RCC 7860 (cell line): Measurements from ENCODE around the gene TTC7B.
A peak's percentile ranks its signal among the peaks of the same experiment; 100 is the strongest.

Experiments used
- DNase-seq: peaks from one replicate; pipeline ENCODE4 v3.0.0-alpha.2; 2015; ENCODE audit warnings: low spot score
- FAIRE-seq: peaks from 2 replicates; lab custom pipeline; 2012; peaks lifted over from hg19 to GRCh38; lab: Jason Lieb, UNC

The TTC7B gene

DNA sequence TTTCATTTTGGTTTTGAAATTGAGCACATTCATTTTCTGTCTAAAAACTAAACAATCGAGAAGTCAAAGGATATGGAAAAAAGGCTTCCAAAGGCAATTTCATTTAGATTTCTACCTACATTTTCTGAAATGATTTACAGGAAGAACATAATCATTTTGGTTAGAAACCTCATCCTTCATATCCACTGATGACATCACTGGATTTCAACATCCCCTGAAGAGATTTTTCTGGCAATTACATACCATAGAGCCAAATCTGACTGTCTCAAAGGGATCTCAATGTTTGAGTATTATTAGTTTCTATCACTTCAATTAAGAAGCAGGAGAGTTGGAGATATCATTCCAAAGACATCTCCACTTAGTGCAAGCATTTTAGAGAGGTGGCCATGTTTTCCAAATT lies 137.8 kb downstream of the TTC7B start:
- FAIRE-seq, result no peak

GRCh38 chr14:90677484-90678050 lies 138.7 kb downstream of the TTC7B start:
- no peak for FAIRE-seq

More for the DNA sequence above, 137.8 kb downstream of the TTC7B start:
- DNase-seq, result no peak

GRCh38 chr14:90676912-90677311 lies 139.3 kb downstream of the TTC7B start:
- FAIRE-seq (no peak), DNase-seq (no peak)

More at GRCh38 chr14:90677484-90678050, 138.7 kb downstream of the TTC7B start:
- no peak for DNase-seq

DNA sequence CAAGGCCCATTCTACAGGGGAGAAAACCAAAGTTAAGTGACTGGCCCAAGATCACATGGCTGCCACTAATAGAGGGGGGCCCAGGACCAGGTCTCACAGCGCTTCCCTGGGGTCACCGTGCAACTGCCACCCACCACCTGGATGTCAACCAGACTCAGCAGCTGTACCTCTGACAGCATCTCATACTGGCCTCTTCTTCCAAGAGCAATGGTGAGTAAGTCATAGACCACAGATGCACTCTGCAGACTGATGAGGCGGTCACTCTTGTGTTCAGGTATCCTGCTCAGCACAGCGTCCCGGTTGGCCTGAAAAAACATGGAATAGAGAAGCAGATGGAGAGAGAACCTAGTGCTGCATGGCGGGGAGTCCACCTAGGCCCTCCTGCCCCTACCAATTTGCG lies 139.9 kb downstream of the TTC7B start:
- FAIRE-seq, result no peak

DNA sequence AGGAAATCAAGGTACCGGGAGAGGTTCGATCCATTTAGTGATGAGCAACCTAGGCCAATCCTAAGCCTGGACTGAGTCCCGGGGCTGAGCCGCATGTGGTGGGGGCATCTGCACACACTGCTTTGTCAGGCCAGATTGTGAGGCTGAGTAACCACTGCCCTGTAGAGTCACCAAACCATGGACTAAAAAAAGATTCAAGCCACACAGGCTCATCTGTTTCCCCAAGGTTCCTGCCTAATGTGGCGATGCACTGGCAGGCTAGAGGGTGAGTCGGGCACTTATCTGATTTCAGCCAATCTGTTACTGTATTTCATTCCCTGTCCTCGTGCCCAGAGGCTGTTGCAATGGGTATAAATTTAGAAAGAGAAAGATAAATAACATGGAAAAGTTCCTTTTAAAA lies 140.8 kb downstream of the TTC7B start:
- DNase-seq, result peak; percentile 28
- FAIRE-seq, result no peak

More for the DNA sequence above, 139.9 kb downstream of the TTC7B start:
- no peak for DNase-seq

DNA sequence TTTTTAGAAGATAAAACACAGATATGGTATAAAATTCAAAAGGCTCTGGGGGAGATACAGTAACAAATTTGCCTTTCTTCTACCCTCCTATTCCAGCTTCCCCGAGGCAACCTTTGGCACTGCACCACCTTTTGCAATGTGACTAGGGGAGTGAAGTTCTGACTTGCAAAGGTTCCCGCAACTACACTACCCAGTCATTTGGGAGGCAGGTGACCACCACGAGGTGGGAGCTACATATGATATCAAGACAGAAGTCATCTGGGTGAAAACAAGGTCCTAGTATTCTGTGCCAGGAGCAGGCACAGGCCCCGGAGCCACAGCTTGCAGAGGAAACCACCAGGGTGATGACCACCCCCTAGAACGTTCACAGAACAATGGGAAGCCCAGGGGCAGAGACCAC lies 141.5 kb downstream of the TTC7B start:
- FAIRE-seq (no peak), DNase-seq (no peak)

DNA sequence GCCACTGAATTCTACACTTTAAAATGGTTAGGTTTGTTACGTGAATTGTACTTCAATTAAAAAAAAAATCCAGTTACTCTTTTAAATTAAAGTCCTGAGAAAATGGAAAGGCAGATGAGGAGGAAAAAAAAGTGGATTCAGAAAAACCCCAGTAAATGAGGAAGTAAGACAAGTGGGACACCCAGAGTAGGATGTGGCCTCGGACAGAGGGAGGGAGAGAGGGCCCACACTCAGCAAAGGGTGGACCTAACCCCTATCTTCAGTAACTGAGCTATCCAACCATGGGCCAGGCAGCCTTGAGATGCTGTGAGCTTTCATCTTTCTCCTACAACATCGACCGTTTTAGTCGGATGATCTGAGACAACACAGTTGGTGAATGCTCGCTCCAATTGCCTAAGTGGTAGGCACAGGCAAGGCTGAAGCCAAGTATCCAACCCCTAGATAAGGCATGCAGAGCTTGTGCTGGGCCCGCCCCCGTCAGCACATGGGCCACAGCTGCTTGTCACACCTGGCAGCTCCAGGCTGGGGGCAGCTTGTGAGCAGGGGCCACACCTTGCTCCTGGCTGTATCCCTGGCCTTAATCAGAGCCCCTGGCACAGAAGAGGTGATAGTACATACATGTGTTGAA lies 142.1 kb downstream of the TTC7B start:
- DNase-seq (no peak), FAIRE-seq (no peak)

DNA sequence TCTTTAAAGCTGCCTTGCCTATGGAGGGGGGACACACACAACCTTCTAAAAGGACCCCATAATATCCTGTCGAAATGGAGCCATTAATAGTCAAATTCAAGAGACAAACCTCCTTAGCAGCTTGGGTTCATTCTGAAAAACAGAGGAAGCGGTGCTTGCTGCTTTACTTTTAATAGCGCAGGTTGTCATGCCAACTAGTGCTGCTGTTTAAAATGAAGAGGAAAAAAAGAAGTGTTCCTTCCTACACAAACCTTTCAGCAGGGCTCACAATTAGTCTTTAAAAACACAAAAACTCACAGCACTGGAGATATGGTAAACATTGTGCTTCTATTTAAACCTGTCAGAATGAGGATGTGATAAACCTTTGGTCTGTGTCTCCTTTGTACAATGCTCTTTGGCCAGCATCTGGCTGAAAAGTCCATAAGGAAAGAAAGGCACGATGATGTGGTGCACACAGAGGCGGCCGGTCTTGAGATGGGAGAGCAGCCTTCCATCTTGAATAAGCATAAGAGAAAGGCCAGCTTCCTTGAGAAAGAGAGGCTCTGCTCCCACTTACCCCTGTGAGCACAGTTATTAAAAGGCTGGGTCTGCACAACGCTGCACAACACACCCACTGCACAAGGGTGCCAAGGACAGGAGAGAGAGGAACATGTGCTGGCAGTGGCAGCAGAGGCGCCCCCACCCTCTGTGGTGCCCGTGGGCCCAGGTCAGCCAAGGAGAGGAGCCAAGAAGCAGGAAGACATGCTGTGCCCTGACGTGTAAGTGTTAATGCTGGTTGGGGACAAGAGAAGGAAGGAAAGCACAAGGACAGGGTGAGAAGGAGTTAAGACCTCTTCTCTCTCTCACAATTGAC lies 144.6 kb downstream of the TTC7B start:
- FAIRE-seq, result no peak
- no peak for DNase-seq

DNA sequence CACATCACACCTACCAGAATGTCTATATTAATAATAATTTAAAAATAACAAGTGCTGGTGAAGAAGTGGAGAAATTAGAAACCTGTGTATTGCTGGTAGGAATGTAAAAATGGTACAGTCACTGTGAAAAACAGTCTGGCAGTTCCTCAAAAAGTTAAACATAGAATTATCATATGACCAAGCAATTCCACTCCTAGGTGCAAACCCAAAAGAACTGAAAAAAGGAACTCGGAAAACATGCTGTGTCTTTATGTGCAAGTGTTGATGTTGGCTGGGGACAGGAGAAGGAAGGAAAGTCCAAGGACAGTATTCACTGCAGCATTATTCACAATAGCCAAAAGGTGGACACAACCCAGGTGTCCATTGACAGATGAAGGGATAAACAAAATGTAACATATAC lies 146.5 kb downstream of the TTC7B start:
- no peak for DNase-seq
- no peak for FAIRE-seq

- FAIRE-seq (no peak), DNase-seq (no peak)
These were observed 149.7 kb downstream of the TTC7B start for GRCh38 chr14:90666571-90666970.

DNA sequence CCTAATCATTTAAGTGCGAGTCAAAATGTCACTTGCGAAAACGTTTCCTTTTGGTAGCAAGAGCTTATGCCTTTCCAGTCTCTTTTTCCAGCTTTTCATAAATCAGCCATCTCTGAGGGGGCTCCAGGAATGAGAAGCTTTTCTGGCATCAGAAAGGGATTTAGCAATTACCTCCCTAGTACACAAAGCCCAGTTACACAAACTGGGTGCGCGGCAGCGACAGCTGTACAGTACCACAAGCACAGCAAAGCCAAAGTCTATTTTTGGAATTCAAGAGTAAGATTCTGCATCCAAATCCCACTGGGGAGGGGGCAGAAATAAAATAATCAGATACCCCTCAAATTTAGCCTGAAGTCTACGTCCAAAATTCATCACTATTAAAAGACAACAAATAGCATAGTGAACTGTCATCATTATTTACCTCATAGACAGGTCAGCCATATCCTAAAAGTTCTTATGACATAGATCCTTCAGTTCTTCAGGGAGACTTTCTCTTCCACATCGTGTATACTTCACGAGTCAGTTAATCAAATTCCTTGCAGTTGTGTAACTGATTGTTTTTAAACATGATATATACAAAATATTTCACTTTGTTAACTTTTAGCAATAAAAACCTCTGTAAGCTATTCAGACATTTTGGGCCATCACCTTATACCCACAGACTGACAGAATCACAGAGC lies 150.8 kb downstream of the TTC7B start:
- FAIRE-seq (no peak), DNase-seq (no peak)

GRCh38 chr14:90664911-90665310 lies 151.3 kb downstream of the TTC7B start:
- FAIRE-seq, result no peak

GRCh38 chr14:90663680-90664079 lies 152.6 kb downstream of the TTC7B start:
- DNase-seq (no peak), FAIRE-seq (no peak)

More at GRCh38 chr14:90664911-90665310, 151.3 kb downstream of the TTC7B start:
- no peak for DNase-seq

DNA sequence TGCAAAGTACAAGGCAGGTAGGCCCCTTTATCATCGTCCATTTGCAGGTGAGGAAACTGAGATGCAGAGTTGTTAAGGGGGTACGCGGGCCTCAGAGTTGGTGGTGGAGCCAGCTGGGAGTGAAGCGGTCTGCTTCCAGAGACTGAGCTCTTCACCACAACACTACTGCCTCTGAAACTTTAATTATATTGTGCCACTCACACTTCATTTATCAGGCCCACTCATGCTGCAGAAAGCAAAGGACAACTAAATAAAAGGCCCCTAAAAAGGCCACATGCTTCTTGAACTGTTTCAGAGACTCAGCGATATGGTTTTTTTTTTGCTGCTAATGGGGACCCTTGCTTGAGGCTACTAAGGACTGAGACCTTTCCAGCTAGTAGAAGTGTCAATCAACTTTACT lies 153.1 kb downstream of the TTC7B start:
- DNase-seq (no peak), FAIRE-seq (no peak)

DNA sequence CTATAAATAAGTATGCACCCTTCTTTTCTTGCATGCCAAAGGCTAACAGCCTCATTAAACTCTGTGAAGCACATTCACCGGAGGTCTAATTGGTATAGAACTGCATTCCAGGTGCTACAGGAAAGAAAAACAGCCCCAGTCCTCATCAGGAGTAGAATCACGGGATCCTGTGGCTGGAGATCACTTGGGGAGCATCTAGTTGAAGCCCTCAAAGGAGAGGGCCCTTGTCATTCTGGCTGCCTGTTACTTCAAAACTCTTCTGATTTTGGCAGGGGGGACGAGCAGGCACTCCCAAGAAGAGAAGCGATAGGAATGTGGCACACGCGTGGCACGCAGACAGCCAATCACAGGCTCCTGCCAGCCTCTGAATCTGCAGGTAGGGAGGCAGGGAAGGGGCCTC lies 154.4 kb downstream of the TTC7B start:
- DNase-seq, result no peak
- FAIRE-seq, result no peak

GRCh38 chr14:90660865-90661570 lies 155.2 kb downstream of the TTC7B start:
- DNase-seq (no peak), FAIRE-seq (no peak)

- DNase-seq, result no peak
- no peak for FAIRE-seq
These were observed 157.1 kb downstream of the TTC7B start for GRCh38 chr14:90659156-90659555.

DNA sequence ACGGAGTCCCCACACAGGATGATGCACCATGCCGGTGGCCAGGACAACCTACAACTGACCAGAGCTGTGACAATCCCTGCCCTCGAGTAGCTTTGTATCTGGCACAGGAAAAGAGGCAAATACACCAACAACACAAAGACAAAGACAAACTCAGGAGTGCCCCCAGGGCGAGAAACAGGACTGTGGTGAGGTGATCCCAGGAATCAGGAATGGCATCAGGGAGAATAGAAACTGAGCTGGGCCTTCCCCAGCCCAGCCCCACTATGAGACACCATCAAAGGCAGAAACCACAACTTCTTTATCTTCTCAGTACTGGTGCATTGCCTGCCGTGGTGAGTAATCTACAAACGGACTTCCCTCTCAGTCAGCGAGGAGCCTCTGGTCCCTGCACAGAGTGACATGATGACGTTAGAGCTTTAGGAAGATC lies 157.7 kb downstream of the TTC7B start:
- FAIRE-seq, result no peak
- peak; percentile 61 for DNase-seq

GRCh38 chr14:90656973-90657372 lies 159.3 kb downstream of the TTC7B start:
- no peak for FAIRE-seq
- no peak for DNase-seq

DNA sequence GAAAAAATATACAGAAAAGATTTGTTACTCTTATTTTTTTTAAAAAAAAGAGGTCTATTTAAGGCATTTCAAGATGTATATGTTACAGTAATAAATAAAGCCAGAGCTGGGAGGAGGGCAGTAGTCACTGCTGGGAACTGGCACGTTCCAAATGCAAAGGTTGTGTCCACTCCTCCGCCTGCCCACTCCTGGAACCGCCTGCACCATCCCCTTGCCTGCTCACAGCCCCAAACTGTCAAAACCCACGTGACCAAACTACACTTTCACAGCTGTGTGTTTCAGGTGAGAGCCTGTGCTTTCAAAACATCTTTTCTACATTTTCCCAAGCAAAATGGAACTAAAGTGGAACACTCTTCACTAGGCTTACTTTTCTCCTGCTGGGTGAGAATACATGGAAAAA lies 160.4 kb downstream of the TTC7B start:
- FAIRE-seq (no peak), DNase-seq (no peak)

DNA sequence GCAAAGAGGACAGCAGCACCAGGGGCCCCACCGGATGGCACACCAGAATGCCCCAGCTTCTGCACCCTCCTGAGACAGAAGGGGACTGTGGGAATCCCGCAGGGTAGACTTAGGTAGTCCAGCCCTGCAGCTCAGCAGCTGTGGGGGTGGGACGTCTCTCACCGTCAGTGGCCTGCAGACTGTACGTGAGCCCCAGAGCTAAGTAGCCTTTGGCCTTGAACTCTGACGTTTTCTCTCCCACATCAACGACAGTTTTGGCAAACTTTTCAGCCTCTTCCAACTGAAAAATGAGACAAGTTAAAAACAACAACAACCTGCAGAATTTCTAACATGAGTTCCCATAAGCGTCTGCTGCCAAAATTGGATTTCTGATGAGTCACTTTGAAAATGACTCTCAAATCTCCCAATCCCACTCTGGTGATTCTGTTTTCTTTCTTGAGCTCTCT lies 161.4 kb downstream of the TTC7B start:
- DNase-seq (no peak), FAIRE-seq (no peak)
